Stimulated activated CD4-positive, alpha-beta T cell treated with anti-CD3 and anti-CD28 coated beads, Interleukin-15, amount 100 ng/mL, for 1 hour (primary cell): Measurements from ENCODE around the gene CDK14.

Source experiments
- DNase-seq, 2 donors: peaks; one replicate each; pipeline ENCODE4 v3.0.0-alpha.2; 2020; ENCODE audit warnings: low read depth in 1 of 2, low spot score in 1 of 2

Gene CDK14

DNA sequence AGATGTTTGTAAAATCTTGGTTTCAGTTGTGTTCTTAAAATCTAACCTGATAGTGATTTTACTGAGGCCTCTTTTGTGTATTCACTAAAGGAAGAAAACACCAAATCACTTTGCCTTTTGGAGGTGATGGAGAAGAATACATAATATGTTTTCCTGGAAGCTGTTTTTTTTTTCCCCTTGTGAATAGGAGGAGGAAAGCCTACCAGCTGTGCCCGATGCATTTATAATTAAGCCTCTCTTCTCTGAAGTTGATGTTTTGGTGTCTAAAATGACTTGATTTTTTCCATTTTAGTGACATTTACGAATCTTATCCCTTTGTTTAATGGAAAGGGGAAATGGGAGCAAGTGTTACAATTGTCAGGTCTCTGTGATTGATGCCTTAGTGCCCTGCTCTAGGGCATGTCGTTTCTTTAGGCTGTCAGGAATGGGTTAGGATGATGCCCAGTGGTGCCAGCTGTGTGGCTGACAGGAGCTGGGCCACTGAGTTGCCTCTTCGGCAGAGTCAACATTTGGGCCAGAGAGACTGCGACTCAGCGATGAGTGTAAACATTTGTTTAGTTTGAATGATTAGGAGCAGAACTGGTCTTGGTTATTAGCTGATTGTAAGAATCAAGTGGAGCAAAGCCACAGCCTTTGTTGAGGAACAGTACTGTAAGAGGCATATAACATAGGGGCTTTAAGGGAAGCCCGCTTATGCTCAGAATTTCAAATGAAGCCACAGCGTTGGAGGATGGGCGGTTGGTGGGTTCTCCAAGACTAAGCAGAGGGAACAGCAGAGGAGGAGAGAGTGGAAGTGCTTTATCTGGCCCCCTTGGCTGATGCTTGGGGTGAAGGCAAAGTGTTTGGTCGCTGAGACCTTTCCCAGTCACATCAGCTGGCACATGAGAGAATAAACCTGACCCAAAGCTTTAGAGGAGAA is 81.6 kb downstream of the CDK14 start:
- no peak for DNase-seq

DNA sequence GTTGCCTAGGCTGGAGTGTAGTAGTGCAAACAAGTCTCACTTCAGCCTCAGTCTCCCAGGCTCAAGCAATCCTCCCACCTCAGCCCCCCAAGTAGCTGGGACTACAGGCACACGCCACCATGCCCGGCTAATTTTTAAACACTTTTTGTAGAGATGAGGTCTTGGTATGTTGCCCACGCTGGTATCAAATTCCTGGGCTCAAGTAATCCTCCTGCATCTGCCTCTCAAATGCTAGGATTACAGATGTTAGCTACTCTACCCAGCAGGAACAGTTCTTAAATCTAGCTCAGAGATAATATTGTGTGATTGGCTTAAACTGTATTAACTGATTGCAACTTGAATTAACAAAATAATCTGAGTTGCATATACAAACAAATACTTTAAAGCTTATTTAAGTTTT is 82.9 kb downstream of the CDK14 start:
- no peak for DNase-seq

DNA sequence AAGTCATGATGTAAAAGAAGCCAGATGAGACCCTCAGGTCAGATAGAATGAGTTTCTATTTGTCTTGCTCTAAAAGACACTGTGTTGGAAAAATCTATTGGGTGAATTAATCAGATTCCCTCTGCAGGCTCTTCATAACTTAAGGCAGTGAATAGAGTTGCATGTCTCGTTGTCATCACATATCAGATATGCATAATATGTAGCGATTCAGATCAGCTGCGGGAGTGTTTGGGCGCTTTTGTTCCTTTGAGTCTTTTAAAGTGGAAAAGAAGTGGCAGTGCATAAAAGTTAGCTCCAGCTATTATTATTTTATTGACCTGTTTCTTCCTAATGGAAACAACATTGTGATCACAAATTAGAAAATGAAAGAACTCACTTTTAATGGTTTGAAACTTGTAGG is 84.4 kb downstream of the CDK14 start:
- no peak for DNase-seq

DNA sequence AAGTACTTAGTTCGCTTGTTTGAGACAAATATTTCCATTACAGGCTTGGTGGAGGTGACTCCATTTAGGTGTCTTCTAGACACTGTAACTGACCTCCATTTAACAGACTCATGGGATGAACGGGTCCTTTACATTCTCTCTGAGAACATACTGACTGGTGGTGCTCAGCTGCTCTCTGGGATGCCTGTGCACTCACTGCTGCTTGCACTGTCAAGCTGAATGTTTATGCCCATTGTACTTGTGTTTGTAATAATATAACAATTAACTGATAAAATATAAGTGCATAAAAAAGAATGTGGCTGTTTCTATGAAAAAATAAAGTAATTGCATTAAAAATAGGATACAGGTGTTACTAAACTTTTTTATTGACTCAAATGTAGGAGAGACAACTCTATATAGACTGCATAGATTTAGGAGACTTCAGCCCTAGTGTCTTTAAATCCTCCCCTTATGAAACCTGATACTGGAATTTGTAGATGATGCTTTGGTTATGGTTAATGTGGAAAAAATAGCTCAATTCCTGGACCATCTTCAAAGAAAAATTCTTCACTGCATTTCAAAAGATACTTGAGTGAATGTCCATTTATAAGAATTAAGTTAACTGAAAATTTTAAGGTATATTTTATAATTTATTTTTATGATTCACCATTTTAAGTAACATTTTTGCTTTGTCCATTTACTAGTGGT is 85.4 kb downstream of the CDK14 start:
- DNase-seq = no peak

DNA sequence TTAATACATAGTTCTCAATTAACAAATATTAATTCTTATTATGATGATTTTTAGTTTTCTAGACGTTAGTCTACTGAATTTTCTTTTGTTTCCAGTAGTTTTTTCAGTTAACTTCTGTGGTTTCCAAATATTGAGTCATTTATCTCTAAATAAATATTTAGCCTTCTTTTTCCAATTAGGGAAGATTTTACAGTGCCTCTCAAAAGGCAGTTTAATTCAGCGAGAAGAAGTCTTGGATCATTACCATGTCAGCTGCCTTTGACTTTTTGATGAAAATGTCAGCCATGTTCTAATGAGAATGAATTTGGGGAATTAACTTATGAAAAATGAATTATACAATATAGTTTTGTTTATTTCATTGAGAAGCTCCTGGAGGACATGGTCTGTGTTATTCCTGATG is 90.0 kb downstream of the CDK14 start:
- DNase-seq = no peak

DNA sequence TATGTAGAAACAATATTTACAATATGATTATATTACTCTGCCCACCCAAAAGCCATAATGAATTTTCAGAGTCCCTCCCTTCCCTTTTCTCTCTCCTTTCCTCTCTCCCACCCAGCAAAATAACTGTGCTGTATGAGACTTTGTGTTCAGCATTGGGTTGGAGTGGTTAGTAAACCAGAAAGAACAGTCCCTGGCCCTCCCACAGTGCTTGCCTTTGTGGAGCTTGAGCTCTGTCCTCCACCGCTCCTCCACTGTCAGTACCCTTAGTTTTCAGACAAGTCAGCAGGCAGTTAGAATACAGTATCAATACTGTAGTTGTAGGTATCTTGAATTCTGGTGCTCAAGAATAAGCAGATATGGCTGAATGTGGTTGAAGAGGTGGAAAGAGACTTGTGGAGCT is 92.7 kb downstream of the CDK14 start:
- no peak for DNase-seq

DNA sequence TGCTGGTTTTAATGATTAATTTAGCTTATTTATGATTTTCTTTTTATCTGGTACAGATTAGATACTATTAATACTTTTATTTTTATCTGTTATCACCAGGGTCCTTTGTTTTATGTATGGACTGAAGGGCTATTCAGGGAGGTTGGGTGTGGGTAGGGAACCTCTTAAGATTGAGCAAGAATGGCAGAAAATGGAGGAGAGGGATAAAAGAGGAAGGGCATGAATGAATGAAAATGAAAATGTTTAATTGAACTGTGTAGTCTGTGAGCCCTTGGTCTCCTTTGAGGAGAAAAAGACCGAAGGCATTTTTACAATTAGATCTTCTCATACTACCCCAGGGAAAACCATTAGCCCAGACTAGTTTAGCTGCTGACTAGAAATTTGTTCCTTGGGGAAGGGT is 93.1 kb downstream of the CDK14 start:
- DNase-seq = no peak

DNA sequence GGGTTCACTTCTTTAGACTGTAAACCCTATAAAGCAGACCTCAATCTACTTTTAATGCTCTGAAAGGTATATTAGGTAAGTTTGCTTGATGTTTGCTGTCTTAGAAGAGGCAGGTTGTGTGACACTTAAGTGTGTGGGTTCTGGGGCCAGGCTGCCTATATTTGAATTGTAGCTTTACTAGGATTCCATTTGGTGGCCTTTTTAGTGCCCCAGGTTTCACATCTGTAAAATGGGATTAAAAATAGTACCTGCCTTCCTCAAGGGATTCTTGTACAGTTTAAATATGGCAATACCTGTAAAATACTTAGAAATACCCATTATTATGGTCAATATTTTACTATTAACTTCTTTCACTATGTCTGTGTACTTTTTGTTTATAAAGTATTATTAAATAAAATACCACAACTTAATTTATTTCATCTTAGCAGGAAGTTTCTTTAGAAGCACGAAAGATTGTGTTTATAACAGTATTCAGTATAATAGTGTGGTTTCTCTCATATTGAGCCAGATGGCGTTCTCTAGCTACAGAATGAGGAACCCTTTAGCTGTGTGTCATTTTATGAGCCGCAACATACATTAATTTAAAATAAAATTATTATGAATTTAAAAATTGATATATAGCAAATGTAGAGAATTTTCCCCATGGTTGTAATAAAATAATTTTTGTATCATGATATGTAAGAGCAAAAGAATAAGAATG is 94.2 kb downstream of the CDK14 start:
- DNase-seq = no peak

DNA sequence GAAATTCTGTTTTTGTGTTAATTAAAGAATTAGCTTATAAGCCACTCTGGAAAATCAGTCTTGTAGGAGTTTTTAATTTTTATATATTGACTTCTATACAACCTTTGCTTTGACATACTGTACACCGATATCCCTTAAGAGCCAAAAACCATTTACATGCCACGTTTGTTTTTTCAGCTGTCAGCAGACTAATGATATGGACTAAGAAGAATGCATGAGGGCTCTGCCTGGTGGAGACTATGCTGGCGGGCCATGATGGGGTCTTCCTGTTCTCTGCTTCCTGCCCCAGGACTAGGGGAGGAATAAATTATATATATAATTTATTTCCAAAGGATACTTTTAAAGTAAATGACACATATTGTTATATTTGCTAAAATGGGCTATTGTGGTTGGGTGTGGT is 96.3 kb downstream of the CDK14 start:
- no peak for DNase-seq

DNA sequence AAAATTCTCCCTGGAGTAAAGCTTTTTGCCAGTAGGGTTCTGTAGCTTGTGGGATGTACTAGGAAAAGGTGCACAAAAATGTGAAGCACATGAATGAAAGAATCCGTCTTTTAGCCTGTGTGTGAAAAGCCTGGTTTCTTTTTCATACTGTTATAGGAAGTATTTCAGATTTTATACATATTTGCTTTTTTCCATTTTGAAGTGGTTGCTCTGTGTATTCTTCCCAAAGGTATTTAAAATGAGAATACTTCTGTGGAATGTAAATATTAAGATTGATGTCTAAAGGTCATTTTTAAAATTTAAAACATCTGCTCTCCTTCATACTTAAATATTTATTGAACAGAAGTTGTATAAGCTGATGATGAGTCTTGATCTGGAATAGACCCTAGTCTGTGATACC is 96.8 kb downstream of the CDK14 start:
- no peak for DNase-seq

DNA sequence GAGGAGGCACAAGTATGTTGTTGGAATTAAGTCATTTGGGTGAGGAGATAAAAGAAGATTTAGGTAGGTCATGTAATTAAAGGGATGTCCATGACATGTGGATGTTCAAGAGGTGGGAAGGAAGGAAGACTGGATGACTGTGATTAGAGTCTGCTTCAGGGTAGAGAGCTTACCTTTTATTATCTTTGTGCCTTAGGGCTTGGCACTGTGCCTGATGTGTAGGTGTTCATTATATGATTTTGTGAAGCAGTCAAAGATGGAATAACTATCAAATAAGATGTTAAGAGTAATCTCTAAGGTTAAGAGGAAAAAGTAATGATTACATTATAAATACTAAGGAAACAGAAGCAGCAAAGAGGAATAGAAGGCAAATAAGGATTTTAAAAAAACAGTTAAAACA is 97.8 kb downstream of the CDK14 start:
- DNase-seq = no peak

DNA sequence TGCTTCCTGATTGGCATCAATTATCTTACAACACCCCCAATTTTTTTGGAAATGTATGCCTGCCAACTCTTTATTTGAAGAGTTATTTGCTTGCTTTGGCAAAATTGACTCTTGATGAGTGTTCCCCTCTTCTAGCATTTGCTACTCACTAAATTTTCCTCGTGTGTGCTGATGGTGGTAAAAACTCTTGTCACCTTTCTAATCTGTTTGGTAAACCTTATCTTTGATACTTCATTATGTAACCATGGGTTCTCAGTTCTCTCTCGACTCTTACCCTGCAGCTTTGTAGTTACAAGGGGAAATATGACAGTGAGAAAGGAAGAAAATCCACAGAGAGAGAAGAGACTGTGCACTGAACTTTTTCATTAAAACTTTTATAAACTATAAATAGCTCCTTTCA is 102.5 kb downstream of the CDK14 start:
- no peak for DNase-seq

DNA sequence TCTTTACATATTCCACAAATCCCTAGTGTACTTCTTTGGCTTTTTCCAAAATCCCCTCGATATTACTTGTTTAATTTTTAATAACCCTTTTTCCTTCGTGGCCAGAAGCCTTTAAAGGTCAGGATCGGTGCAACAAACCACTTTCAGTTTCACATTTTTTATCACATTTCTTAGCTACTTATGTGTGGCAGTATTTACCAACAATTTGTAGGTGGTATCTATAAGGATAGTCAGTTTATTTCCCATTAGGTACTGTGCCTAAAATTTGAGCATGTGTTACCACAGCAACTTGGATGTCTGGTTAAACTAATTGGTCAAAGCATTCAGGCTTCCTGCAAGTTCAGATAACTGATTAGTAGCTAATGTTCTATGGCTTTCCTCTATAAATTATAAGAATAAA is 104.9 kb downstream of the CDK14 start:
- no peak for DNase-seq

DNA sequence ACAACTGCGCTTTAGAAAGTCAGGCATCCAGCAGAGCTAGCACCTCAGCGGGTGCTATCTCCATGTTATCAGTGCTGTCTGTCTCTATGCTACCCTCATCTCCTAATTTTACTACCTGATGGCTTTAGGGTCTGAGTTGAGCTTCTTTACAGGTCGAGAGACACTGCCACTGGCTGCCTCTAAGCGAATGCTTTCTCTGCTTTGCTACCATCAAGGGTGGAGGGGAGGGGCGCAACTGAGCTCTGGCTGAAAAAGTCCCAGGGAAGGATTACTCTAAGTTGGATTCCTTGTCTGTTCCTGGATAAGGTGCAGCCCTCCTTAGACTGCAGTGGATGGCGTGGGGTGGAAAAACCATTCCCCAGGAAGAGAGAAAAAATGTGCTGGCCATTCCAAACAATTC is 105.7 kb downstream of the CDK14 start:
- DNase-seq = no peak

DNA sequence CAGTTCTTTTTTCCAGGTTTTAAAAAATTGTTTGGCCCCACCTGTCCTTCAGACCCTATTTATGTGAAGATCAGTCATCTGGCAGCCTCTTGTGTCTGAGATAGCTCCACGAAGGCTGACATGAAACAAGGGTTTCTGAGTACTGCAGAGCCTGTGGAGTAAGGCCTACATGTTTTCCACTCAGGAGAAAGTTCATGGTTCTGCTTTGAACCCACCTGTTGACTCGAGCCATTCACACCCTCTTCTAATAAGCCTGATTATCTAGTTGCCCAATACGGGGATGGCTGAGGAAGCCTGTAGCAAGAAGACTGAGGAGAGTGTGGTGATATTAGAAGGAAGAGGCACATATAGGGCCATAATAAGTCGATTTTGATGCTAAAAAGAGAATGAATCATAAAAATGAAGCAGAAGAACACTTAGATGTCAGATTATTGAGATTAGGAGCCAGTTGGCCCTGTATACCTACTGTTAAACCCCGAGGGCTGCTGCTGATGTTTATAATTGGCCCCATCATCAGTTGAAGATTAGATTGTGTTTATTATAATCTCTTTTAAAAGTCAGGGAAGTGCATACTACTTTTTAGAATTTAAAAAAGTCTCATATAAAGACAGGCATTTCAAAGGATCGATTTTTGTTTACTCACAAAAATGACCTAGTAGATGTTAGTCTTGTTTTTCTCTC is 109.4 kb downstream of the CDK14 start:
- DNase-seq = no peak

DNA sequence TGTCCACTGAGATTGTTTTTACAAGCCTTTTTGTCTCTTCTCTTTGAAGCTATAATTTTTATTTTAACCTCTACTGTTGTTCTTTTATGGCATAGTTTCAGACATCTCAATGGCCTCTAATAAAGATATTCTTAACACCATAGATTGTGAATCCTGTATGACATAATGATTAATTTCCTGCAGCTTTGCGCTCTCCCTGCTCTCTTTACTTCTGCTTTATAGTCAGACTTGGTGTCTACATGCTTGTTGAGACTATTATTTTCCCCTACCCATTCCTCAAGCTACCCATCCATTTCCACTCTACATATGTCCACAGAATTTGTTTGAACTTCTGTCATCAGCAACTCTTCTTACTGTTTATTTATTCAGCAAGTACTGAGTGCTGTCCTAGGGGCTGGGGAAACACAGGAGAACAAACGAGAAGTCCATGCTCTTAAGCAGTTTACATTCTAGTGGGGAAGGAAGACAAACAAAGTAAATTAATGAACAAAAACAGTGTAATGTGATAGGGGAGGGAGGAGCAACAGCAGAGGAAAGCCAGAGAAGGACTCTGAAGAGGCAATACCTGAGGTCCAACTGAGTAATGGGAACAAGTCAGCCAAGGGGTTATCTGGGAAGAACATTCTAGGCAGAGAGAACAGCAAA is 110.1 kb downstream of the CDK14 start:
- no peak for DNase-seq

DNA sequence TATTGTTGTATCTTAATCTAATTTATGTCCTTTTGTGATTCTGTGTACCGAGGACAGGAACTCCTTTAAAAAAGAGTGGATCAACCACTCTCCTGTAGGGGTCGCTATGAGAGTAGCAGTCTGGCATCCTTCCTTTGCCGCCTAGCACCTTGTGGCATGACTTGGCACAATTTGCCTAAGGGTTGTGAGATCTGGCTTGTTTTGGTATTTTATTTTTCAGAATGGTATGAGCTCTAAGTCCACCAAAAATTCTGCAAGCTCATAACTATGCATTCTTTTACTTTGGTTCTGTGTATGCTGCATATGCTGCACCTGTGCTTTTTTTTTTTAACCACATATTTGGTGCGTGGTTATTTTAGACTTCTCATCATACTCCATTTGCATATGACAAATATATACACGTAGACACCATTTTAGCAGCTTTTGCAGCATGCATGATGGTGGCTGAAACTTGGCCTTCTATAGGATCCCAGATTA is 112.8 kb downstream of the CDK14 start:
- no peak for DNase-seq

DNA sequence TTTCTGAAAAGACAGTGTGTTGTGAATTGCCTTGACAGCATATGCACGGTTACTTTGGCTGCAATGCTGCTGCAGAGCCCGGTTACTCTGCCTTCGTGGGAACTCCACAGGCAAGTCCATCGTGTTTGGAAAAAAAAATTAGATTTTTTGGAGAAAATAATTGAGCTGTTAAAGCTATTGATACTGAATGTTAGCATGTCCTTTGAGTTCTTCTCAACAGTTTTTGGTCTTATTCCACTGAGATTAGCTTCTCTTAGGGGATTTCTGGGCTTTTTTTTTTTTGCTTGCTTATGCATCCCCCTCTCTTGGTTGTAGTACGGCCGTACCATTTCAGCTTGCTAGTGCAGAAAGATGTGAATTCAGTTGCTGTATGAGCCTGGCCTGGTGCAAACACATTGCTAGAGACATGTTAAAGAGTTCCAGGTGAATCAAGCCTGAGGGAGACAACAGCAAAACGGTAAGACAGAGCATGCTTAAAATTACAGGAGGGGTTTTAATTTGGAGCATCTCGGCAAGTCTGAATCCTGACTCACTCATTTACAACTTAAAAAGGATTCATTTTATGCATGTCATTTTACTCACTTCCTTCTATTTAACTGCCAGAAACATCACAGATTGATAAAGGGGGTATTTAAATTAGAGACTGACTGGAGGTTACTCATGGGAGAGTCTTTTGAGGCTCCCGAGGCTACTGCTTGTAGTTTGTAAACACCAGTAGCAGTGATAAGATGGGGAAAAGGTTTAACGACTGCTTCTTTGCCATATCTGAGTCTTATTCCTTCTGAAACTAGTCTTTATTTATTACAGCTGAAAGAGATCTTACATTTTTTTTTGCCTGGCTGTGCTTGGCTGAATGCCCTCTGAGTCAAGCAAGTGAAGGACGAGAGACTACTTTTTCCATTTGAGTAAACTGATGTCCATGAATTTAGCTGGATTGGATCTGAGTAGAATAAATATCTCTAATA is 113.7 kb downstream of the CDK14 start:
- DNase-seq = no peak

DNA sequence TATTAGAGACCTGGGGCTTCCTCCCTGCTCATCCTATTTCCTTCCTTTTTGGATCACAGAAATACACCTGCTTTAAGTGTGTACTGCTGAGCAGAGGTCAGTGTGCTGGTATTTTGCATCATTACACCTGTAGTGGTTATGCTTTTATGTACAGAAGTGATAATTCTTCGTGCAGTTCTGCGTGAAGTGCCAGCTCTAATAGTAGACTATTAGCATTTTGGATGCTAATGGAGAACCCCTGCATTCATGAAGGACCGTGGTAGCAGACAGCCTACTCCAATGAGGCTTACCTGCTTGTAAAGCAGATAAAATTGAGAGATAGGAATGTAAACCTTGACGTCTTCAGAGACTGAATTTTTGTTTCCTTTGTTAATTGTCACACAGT is 114.3 kb downstream of the CDK14 start:
- DNase-seq = no peak

DNA sequence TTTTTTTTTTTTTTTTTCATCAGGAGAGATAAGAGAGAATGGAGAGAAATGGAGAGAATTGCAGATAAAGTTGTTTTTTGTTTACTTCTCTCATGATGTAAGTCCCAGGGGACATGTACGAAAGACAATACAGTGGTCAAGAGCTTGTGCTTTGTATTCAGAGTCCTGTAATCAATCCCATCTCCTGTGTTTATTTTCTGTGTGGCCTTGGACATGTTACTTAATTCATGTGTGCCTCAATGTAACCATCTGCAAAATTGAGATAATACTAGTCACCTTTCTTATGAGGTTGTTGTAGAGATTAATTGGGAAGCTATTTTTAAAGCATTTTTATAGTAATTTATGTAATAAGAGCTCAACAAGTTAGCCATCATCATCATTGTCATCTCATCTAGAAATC is 117.5 kb downstream of the CDK14 start:
- DNase-seq = no peak
